ENCODE measurements around the gene SH3GL1. TPM values are rescaled to one million over a fixed set of nuclear protein-coding genes. Genes with fewer than 3 reads are reported as not detected.

SH3GL1 gene
- total RNA-seq, 2 donors from 2014 or later, result 35.4 to 54.7 TPM

DNA sequence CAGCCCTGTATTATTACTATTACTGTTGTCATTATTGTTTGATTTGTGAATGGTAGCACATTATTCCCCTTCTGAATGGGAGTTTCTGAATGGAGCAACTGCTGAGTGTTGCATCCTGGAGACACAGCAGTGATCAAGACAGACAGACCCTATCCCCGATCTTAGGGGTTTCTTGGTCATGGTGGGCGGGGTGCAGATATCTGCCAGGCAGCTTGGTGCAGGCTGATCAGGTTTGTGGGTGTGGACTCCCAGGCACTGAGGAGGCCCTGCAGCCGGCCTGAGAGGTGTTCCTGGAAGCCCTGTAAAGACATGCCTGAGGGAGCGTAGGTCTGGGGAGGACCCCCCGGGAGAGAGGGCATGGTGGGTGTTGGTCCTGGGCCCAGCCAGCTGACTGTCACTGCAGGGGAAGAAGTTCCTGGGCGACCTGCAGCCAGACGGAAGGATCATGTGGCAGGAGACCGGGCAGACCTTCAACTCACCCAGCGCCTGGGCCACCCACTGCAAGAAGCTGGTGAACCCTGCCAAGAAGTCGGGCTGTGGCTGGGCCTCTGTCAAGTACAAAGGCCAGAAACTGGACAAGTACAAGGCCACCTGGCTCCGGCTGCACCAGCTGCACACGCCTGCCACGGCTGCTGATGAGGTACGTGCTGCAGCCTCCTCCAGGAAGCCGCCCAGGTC, 54.9 kb downstream of the SH3GL1 start:
- Histone ChIP-seq H3K4me1 (replicated peaks) (peaks cover 5% of the 10 kb centered on the region), H3K9me3 (no peaks in the 10 kb centered on the region), H3K4me3 (no peak overlapping the region), H3K36me3 (no peaks in the 10 kb centered on the region), H3K27me3 (replicated peaks; ENCODE audit: insufficient read depth) (no peaks in the 10 kb centered on the region), H3K27ac (no peak overlapping the region)
- TF ChIP-seq, protein P1, sequence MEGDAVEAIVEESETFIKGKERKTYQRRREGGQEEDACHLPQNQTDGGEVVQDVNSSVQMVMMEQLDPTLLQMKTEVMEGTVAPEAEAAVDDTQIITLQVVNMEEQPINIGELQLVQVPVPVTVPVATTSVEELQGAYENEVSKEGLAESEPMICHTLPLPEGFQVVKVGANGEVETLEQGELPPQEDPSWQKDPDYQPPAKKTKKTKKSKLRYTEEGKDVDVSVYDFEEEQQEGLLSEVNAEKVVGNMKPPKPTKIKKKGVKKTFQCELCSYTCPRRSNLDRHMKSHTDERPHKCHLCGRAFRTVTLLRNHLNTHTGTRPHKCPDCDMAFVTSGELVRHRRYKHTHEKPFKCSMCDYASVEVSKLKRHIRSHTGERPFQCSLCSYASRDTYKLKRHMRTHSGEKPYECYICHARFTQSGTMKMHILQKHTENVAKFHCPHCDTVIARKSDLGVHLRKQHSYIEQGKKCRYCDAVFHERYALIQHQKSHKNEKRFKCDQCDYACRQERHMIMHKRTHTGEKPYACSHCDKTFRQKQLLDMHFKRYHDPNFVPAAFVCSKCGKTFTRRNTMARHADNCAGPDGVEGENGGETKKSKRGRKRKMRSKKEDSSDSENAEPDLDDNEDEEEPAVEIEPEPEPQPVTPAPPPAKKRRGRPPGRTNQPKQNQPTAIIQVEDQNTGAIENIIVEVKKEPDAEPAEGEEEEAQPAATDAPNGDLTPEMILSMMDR (IDR thresholded peaks at IDR 0.05), result no peak
- TF ChIP-seq POLR2A (IDR thresholded peaks at IDR 0.05) (no peak), POLR2AphosphoS5 (IDR thresholded peaks at IDR 0.05) (no peak)
- intact Hi-C loops (cut with DNase I), result no loop called here
- DNase-seq (ENCODE audit: low spot score), result no peak
- 88% methylated on average over 15 of the region's 15 CpGs for WGBS

DNA sequence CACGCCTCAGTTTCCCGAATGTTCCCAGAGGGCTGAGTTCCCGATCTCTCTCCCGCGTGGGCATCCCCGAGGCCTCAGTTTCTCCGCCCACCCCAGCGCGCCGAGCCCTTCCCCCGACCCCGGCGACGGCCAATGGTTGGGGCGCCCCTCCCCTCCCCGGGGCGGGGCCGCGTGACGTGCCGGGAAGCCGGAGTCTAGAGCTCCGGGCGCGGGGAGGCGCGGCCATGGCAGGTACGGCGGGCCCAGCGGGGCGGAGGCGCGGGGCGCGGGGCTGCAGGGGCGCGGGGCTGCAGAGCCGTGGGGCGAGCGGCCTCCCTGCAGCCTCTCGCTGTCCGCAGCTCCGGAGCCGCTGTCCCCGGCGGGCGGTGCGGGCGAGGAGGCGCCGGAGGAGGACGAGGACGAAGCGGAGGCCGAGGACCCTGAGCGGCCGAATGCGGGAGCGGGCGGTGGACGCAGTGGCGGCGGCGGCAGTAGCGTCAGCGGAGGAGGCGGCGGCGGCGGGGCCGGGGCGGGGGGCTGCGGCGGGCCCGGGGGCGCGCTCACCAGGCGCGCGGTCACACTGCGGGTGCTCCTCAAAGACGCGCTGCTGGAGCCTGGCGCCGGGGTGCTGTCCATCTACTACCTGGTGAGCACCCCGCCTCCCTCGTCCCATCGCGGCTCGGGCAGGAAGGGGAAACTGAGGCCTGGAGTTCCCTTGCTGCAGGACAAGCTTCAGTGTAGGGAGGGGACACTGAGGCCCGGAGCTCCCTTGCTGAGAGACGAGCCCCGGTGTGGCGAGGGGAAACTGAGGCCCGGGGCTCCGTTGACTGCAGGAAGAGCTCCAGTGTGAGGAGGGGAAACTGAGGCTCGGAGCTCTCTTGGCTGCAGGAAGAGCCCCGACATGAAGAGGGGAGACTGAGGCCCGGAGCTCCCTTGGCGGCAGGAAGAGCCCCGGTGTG, 56.7 kb downstream of the SH3GL1 start, which contains the start of gene MPND:
Gene MPND, plus strand, starts transcription at position 193 of the 938 bp plus-strand sequence. Its CDS starts 32 bp downstream, at position 225.
- H3K27me3 ChIP-seq (replicated peaks; ENCODE audit: insufficient read depth), result no peaks in the 10 kb centered on the region
- no peaks in the 10 kb centered on the region for H3K36me3 ChIP-seq
- peak within 1 kb of the TSS; percentile 65 to 97 for H3K4me3 ChIP-seq
- no peaks in the 10 kb centered on the region for H3K9me3 ChIP-seq
- WGBS, result 7% methylated on average over 64 of the region's 101 CpGs
- TF ChIP-seq, protein P1 (IDR thresholded peaks at IDR 0.05), result peak in 1 of 4 experiments; percentile 3
- TF ChIP-seq POLR2AphosphoS5 (IDR thresholded peaks at IDR 0.05) (peak; percentile 83), POLR2A (IDR thresholded peaks at IDR 0.05) (peak; percentile 78)
- intact Hi-C loops (cut with DNase I), result loop anchor here (5.0 kb wide), 1 partner anchor 59 kb away; the partner anchor contains the start of genes CHAF1A and SH3GL1
- peak within 1 kb of the TSS; percentile 93 for H3K27ac ChIP-seq
- peaks cover 5% of the 10 kb centered on the region for H3K4me1 ChIP-seq (replicated peaks)
- DNase-seq (ENCODE audit: low spot score), result peak; percentile 91

DNA sequence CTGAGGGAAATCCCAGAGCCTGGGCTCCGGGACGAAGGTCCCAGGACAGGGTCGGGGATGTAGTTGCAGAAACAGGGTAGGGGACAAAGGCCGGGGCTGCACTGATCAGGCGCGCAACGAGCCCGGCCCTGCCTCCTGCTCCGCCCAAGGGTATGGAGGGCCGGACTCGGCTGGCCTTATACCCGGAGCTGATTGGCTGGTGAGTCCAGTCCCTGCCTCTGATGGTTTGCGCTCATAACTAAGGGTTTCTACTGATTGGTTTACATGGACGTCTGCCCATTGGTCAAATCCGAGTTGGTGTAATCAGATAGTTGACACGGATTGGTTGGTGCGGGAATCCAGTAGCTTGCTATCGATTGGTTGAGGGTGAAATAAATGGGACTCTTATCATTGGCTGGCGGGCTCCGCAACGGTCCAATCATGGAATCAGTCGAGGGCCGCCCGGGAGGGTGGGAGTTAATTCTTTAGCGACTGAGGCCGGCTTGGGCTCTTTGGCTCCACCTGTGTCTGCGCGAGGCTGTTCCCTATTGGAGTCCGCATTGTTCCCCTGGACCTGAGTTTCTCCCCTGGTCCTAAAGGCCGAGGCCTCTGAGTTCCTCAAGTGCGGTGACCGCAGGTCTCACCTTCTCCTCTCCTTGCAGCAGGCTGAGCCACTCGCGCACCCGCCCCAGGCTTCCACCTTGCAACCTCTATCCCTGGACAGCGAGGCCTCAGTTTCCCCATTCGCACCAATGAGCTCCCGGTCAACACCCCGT, 57.6 kb downstream of the SH3GL1 start:
- 0% methylated on average over 39 of the region's 39 CpGs for WGBS
- H3K4me3 ChIP-seq, result peak overlapping the region; percentile 65 to 97
- TF ChIP-seq, protein P1 (IDR thresholded peaks at IDR 0.05), result peak in 1 of 4 experiments; percentile 43
- TF ChIP-seq POLR2A (IDR thresholded peaks at IDR 0.05) (peak; percentile 96), POLR2AphosphoS5 (IDR thresholded peaks at IDR 0.05) (peak; percentile 99)
- no peaks in the 10 kb centered on the region for H3K27me3 ChIP-seq (replicated peaks; ENCODE audit: insufficient read depth)
- H3K4me1 ChIP-seq (replicated peaks), result peaks cover 5% of the 10 kb centered on the region
- no peaks in the 10 kb centered on the region for H3K36me3 ChIP-seq
- H3K27ac ChIP-seq, result peak overlapping the region; percentile 93
- intact Hi-C loops (cut with DNase I), result loop anchor here (5.0 kb wide), 1 partner anchor 60 kb away; the partner anchor contains the start of genes CHAF1A and SH3GL1
- peak; percentile 99 for DNase-seq (ENCODE audit: low spot score)
- H3K9me3 ChIP-seq, result no peaks in the 10 kb centered on the region

DNA sequence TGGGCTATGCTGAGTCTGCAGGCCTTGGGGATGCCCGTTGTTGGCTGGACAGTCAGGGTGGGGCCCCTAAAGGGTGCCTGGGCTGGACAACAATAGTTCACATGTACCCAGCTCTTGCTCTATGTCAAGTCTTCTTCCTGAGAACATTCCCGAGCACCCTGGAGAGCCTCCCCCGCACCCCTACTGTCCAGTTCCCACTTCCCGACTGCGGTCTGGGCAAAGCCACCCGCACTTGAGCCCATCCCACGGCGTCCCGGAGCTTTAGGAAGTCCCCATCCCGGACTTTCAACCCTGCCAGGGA, 58.1 kb downstream of the SH3GL1 start:
- H3K27ac ChIP-seq, result peak overlapping the region; percentile 93
- TF ChIP-seq POLR2A (IDR thresholded peaks at IDR 0.05) (no peak), POLR2AphosphoS5 (IDR thresholded peaks at IDR 0.05) (no peak)
- TF ChIP-seq, protein P1 (IDR thresholded peaks at IDR 0.05), result no peak
- no peaks in the 10 kb centered on the region for H3K27me3 ChIP-seq (replicated peaks; ENCODE audit: insufficient read depth)
- H3K4me1 ChIP-seq (replicated peaks), result peaks cover 5% of the 10 kb centered on the region
- no peak for DNase-seq (ENCODE audit: low spot score)
- no peaks in the 10 kb centered on the region for H3K36me3 ChIP-seq
- 2% methylated on average over 10 of the region's 10 CpGs for WGBS
- peak overlapping the region; percentile 37 to 48 for H3K4me3 ChIP-seq
- H3K9me3 ChIP-seq, result no peaks in the 10 kb centered on the region
- intact Hi-C loops (cut with DNase I), result loop anchor here (5.0 kb wide), 1 partner anchor 60 kb away; the partner anchor contains the start of genes CHAF1A and SH3GL1

Data from prostate gland (tissue), 2 donors.